ENCODE measurements around the gene RPRD1B.

The RPRD1B gene

DNA sequence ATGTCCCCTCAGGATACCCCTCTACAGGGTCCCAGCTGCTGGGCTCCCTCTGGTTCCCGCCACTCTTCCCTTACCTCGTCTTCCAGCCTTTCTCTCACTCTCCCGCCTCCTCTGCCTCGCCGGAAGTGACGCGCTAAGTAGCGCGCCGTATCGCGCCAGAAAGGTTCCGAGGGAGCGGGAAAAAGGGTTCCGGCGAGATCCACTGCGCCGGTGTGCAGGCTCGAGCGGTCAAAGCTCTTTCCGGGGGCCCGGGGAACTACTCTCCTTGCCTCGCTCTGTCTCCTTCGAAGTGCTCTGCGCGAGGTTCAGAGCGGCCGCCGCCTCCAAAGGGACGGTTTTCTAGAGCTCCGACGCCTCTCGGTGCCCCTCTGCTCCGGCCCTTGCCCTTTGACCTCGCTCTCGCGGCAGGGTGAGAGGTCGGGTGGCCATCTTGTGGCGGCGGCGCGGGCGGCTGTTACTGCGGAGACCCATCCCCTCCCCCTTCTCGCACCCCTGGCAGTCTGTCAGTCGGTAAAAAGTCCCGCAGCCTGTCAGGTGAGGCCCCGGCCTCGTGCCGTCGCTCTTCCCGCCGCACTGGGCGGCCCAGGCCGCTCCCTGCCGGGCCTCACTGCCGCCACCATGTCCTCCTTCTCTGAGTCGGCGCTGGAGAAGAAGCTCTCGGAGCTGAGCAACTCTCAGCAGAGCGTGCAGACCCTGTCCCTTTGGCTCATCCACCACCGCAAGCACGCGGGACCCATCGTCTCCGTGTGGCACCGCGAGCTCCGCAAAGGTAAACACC lies at the start of gene RPRD1B, which contains the start of gene TTI1:
Gene RPRD1B (plus strand): TSS at position 417 of the 778 bp plus-strand sequence. CDS start 202 bp downstream, at position 619.
Gene TTI1 (minus strand): TSS at position 127 of the 778 bp plus-strand sequence. CDS start 19,640 bp downstream, outside the sequence.
- peak; percentile 68 to 82 for DNase-seq (ENCODE audit: extremely low read depth in 1 of 2, low read depth in 1 of 2)

- DNase-seq (ENCODE audit: extremely low read depth in 1 of 2, low read depth in 1 of 2), result no peak
These were observed 49.3 kb upstream of the RPRD1B start for GRCh38 chr20:37984018-37984785.

DNA sequence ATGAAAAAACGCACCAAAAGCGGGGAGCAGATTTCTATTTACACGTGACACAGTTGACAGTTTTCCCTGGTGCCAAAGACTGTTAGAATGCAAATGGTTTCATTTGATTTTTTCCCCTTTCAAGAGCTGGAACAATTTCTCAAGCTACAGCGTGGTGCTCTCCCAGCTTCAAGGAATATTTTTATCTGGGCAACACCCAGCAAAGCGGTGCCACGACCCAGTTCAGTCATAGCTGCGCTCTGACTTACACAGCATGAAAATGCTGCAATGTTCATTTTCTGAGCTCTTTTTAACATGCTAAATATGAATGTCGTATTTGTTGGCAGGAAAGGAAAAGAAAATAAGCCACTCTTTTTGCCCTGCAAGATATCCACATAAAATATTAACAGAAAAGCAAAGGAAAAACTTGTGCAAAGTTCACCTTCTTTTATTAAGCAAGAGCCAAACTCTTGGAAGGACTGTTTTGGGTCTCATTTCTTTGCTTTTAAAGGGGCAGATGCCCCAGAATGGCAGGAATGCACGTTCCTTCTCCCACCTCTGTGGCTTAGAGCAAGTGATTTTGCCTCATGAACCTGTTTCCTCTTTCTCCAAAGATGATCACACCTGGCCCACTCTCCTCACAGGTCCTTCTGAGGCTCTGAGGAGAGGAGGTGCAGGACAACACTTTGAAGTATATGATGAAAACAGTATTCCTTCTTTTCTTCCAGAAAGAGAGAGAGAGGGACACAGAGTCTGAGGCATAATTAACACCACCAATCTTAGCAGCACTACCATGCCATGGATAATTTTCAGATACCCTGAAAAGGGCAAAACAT lies 47.3 kb upstream of the RPRD1B start:
- no peak for DNase-seq (ENCODE audit: extremely low read depth in 1 of 2, low read depth in 1 of 2)

GRCh38 chr20:37986873-37987601 lies 46.5 kb upstream of the RPRD1B start:
- DNase-seq (ENCODE audit: extremely low read depth in 1 of 2, low read depth in 1 of 2), result no peak

GRCh38 chr20:37987602-37988290 lies 45.8 kb upstream of the RPRD1B start:
- no peak for DNase-seq (ENCODE audit: extremely low read depth in 1 of 2, low read depth in 1 of 2)

- no peak for DNase-seq (ENCODE audit: extremely low read depth in 1 of 2, low read depth in 1 of 2)
These were observed 45.1 kb upstream of the RPRD1B start for GRCh38 chr20:37988306-37988954.

DNA sequence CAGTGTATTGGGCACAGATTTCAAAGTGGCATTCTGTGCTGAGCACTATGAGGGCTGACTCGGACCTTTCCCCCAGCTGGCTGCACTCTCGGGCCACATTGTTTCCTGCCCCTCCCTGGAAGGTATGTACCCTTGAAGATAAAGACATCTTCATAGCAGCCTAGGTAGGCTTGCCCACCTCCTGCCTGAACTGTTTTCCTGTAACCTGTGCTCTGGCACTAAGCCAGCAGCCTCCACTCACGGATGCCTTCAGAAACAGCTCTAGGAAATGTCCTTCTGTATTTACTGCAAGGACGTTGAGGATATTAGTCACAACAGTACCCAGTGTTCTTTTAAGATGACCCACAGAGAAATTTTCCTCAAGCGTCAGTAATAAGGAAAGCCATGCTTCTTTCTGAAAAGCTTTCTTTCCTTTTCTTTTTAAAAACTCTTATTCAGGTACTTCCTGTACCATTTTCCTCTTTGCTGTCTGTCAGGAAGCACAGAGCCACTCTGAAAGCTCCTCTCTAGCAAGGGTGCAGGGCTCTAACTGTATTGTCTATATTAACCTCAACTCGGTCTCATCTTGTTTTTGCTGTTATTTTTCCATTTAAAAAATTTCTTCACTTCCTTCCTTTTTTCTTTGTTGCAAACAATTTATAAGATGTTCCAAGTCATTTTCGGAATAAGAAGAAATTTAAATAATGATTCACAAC lies 43.8 kb upstream of the RPRD1B start:
- no peak for DNase-seq (ENCODE audit: extremely low read depth in 1 of 2, low read depth in 1 of 2)

- DNase-seq (ENCODE audit: extremely low read depth in 1 of 2, low read depth in 1 of 2), result peak in 1 of 2 donors; percentile 29
These were observed 42.9 kb upstream of the RPRD1B start for GRCh38 chr20:37990571-37991151.

DNA sequence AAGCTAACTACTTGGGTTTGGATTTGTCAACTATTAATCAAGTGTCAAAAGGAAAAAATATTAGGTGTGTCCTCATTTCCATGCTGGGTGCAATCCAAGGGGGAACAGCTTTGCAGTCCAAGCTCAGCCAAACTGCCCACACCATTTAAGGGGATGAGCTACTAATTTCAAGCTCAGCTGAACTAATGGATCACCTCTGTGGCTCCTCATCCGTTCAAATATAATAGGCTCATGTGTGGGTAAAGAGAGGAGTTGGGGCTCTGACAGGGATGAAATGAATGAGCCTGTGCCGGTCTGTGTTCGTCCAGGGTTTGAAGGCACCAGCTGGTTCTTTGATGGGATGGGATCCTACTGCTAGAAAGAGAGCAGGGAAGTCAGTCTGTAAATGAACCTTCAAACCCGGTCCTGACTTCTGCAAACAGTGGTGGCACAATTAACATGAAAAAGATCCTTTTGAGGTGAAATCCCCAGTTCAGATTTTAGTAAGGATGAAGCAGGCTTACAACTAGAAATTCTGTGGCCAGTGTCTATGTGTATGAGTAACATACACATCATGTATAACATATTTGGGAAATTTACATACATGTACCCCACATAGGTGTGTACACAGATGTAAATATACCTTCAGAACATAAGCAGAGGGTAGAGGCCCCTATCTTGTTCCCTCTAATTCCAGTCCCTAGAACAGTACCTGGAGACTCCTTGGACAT lies 42.2 kb upstream of the RPRD1B start:
- DNase-seq (ENCODE audit: extremely low read depth in 1 of 2, low read depth in 1 of 2), result no peak

DNA sequence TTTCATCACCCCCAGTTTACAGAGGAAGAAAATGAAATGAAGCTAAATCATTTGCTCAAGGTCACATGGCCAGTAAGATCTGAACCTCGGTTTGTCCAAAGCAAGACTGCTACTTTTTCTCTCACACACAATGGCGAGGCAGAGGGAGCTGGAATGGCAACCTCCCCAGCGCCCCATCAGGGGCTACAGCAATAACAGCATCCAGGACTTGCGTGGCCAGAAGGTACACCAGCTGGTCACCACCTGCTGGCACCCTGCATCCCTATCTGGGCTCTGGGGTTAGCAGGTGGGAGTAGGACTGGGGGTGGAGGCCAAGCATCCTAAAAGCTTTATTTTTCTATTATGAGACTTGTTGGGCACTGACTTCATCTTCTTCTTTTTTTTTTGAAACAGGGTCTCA lies 41.6 kb upstream of the RPRD1B start:
- DNase-seq (ENCODE audit: extremely low read depth in 1 of 2, low read depth in 1 of 2), result no peak

- DNase-seq (ENCODE audit: extremely low read depth in 1 of 2, low read depth in 1 of 2), result no peak
These were observed 40.6 kb upstream of the RPRD1B start for GRCh38 chr20:37992802-37993409.

- DNase-seq (ENCODE audit: extremely low read depth in 1 of 2, low read depth in 1 of 2), result no peak
These were observed 39.0 kb upstream of the RPRD1B start for GRCh38 chr20:37994512-37994911.

DNA sequence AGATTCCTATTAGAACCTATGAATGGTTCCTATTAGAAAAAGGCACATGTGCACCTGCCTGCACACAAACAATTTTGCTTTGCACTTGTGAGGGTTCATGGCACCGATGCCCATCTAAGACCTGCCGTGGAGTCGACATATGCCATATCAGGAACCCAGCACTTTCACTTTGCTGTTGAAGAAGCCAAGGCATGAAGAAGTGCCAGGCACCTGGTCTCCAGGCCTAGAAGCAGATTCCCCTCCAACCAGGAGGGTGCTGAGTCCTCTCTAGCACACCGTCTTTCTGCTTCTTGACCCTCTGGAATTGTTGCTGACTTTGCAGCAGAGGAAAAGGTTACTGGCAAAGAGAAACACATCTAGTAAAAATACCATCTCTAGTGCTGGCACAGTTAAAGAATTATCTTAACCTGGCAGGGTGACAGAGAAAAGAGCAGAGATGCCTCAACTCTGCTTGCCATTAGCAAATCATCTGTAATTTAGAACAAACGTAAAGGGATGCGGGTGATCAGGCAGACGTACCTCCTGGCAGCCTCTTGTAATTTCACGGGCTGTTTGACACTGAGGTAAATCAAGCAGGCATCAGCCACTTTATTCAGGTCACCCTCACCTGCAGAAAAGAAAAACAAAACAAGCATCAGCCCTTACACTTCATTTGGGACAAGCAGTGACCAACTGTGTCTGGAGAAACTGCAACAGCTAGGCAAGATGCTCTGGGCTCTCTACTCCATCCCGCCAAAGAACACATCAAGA lies 37.5 kb upstream of the RPRD1B start:
- DNase-seq (ENCODE audit: extremely low read depth in 1 of 2, low read depth in 1 of 2), result no peak

- DNase-seq (ENCODE audit: extremely low read depth in 1 of 2, low read depth in 1 of 2), result no peak
These were observed 36.0 kb upstream of the RPRD1B start for GRCh38 chr20:37997516-37997915.

- DNase-seq (ENCODE audit: extremely low read depth in 1 of 2, low read depth in 1 of 2), result no peak
These were observed 33.9 kb upstream of the RPRD1B start for GRCh38 chr20:37999526-38000263.

GRCh38 chr20:38000293-38000692 lies 33.3 kb upstream of the RPRD1B start:
- DNase-seq (ENCODE audit: extremely low read depth in 1 of 2, low read depth in 1 of 2), result no peak
